HG03060 (cell line): ENCODE data around the gene FAM193A.
"Not testable (repeated sequence)": the region's sequence is repeated elsewhere in the genome, so short reads cannot be mapped to it uniquely, and the experiment has no call there.

ENCODE experiments used
- ATAC-seq: cut with Tn5 transposase; IDR thresholded peaks from one replicate; pipeline ENCODE4 v1.9.1; 2021; ENCODE audit warnings: low read depth, moderate number of reproducible peaks; ENCODE audit not compliant: unreplicated experiment

The FAM193A gene

DNA sequence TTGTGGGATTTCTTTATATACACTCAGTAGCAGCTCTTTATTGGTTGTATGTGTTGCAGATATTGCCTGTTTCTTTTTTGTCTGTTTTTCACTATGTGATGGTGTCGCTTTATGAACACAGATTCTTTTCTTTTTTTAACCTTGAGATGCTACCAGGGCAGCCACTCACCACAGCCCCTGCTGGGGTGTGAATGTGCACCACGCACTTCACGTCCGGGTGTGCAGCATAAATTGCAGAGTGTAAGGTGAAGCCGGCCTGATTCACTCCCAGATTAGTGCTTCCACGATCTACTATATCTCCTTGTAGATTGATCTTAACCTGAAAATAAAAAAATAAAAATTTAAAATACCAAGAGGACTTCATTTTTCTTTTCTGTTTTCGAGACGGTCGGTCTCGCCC, 71.4 kb downstream of the FAM193A start:
- no peak for ATAC-seq

GRCh38 chr4:2608291-2608690, 71.8 kb downstream of the FAM193A start:
- ATAC-seq = no peak

GRCh38 chr4:2615821-2616220, 79.4 kb downstream of the FAM193A start:
- ATAC-seq = no peak

- no peak for ATAC-seq
Measured at GRCh38 chr4:2617955-2618354, 81.5 kb downstream of the FAM193A start.

DNA sequence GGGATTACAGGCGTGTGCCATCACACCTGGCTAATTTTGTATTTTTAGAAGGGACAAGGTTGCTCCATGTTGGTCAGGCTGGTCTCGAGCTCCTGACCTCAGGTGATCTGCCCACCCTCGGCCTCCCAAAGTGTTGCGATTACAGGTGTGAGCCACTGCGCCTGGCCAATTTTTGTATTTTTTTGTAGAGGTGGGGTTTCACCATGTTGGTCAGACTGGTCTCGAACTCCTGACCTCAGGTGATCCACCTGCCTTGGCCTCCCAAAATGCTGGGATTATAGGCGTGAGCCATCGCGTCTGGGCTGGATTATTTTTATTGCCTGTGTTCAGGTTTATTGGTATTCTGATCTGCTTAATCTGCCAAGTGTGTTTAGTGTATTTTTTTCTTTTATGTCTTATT, 82.3 kb downstream of the FAM193A start:
- ATAC-seq = not testable (repeated sequence)

DNA sequence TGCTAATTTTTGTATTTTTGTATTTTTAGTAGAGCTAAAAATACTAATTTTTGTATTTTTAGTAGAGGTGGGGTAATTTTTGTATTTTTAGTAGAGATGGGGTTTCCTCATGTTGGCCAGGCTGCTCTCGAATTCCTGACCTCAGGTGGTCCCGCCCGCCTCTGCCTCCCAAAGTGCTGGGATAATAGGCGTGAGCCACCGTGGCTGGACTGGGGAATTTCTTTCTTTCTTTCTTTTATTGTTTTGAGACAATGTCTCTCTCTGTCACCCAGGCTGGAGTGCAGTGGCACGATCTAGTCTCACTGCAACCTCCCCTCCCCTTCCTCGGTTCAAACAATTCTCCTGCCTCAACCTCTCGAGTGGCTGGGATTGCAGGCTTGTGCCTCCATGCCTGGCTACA, 83.0 kb downstream of the FAM193A start:
- no peak for ATAC-seq

- no peak for ATAC-seq
Measured at GRCh38 chr4:2621419-2621818, 85.0 kb downstream of the FAM193A start.

DNA sequence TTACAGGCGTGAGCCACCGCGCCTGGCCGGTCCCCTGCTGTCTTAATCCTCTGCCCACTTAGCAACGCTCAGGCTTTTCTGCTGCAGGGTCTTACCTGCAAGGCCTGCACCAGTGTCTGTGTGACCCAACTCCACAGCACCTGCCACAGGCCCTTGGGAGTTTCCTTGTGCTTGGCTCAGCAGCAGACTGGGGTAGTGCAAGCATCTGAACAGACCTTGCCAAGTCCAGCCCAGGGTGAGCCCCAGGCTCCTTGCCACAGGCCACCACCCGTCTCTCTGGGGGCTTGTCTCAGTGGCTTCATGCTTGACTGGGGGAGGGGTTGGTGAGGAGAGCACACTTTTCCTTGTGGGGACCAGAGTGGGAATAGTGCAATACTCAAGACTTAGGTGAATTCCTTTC, 87.0 kb downstream of the FAM193A start:
- no peak for ATAC-seq

DNA sequence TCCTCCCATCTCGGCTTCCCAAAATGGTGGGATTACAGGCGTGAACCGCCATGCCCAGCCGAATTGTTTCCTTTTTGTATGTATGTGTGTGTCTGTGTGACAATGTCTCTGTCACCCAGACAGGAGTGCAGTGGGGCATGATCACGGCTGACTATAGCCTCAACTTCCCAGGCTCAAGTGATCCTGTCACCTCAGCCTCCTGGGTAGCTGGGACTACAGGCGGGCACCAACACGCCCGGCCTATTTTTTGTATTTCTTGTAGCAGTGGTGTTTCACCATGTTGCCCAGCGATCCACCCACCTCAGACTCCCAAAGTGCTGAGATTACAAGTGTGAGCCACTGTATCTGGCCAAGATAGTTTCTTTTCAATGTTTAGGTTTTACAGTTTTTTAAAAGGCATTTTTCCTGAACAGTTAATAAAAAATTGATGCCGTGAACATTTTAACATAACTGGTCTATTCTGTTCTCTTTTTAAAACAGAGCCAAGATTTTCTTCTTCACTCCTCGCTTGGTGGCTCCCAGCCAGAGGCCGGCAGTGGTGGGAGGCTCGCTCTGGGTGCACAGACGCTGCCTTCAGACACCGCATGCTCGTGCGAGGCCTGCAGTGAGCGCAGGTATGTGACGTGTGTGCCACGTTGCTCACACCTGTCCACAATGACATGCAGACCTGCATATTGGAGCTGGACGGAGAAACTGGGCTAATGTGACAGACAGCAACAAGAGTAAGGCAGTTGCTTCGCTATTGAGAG, 88.5 kb downstream of the FAM193A start:
- no peak for ATAC-seq

- no peak for ATAC-seq
Measured at GRCh38 chr4:2626231-2626630, 89.8 kb downstream of the FAM193A start.

DNA sequence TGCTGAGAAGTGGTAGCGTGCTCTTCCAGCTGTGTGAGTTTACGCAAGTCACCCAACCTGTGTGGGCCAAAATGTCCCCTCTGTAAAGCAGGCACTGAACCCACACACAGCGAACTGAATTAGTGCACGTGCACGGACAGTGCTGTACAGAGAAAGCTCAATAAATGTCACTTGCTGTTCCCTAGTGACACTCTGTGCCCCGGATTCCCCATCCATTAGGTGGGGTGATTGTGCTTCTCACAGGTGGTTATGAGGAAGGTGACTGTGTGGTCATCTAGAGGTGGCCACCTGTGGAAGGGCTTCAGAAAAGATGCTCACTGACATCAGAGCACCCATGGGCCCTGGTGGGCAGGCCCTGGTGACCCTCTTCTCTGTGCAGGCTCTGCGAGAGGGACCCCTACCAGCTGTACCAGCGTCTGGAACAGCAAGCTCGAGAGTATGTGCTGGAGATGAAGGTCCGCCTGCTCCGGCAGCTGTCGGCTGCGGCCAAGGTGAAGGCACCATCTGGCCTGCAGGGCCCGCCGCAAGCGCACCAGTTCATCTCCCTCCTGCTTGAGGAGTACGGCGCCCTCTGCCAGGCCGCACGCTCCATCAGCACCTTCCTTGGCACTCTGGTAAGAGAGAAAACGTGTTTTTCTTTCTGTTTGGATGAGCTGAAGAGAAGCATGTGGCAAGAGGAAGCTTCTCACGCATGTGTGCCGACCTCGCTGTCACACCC, 94.3 kb downstream of the FAM193A start:
- ATAC-seq = no peak

GRCh38 chr4:2634014-2634413, 97.6 kb downstream of the FAM193A start:
- ATAC-seq = no peak

GRCh38 chr4:2636331-2636730, 99.9 kb downstream of the FAM193A start:
- no peak for ATAC-seq

DNA sequence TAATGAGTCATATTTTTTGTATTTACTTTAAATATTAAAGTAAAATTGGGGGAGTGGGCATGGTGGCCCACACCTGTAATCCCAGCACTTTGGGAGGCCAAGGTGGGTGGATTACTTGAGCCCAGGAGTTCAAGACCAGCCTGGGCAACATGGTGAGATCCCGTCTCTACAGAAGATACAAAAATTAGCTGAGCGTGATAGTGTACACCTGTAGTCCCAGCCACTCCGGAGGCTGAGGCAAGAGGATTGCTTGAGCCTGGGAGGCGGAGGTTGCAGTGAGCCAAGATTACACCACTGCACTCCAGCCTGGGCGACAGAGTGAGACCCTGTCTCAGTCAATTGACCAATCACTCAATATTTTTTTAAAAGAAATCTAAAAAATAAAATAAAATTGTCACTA, 100.5 kb downstream of the FAM193A start:
- not testable (repeated sequence) for ATAC-seq

- no peak for ATAC-seq
Measured at GRCh38 chr4:2637956-2638552, 101.6 kb downstream of the FAM193A start.

- ATAC-seq = no peak
Measured at GRCh38 chr4:2638730-2639129, 102.3 kb downstream of the FAM193A start.

GRCh38 chr4:2642968-2643367, 106.5 kb downstream of the FAM193A start:
- no peak for ATAC-seq

GRCh38 chr4:2643555-2643954, 107.1 kb downstream of the FAM193A start:
- ATAC-seq = no peak

- ATAC-seq = no peak
Measured at GRCh38 chr4:2646396-2647149, 110.1 kb downstream of the FAM193A start.

DNA sequence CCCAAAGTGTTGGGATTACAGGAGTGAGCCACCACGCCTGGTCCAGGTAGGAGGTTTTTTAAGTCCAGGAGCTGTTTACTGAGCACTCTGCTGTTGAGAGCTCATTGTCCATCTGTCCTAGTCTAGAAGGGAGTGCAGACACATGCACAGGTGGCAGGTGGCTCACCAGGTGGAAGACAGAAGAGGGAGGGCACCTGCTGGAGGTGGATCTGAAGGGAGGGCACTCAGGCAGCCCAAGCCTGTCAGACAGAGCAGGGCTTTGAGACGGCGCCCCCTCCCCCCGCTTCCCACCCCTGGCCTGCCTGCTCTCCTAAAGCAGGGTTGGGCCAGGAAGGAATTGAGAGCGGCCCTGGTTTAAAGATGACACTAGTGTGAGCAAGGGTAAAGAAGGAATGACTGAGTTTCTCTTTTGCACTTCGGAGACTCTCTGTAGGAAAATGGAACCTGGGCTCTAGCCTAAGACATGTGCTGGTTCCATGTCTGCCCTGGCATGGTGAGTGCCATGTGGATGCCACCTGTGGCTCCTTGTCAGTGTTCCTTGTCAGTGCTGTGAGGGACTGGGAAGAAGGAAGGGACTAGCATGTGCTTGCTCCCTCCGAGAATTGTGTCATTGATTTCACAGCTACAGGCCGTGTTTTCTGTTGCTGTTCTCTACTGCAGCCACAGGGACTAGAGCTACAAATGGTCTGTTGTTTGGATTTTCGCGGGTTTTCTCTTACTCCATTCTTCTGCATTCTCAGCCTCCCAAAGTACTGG, 111.1 kb downstream of the FAM193A start:
- ATAC-seq = no peak
